ENCODE measurements around the gene GRIK3. TPM values are rescaled to one million over a fixed set of nuclear protein-coding genes. Genes with fewer than 3 reads are reported as not detected.

GRIK3 gene
- total RNA-seq, 5 donors from 2014 or later (not counting 1 experiment from before 2014, with no cell fraction given), result 0.03 TPM; not detected in 4

GRCh38 chr1:36988321-36988720 lies 46.0 kb downstream of the GRIK3 start:
- 62% methylated on average over 6 of the region's 10 CpGs for WGBS (ENCODE audit: insufficient coverage)
- Mint-ChIP-seq H3K27ac (no peak overlapping the region), H3K36me3 (no peaks in the 10 kb centered on the region), H3K4me1 (no peaks in the 10 kb centered on the region), H3K9me3 (no peaks in the 10 kb centered on the region), H3K4me3 (no peak overlapping the region), H3K27me3 (peaks cover 22 to 23% of the 10 kb centered on the region in 2 donors)
- H3K4me1 ChIP-seq (ENCODE audit: control insufficient read depth in 1 of 2, extremely low read depth in 1 of 2, insufficient read depth in 2 of 2, low read length in 2 of 2), result no peaks in the 10 kb centered on the region
- H3K36me3 ChIP-seq (ENCODE audit: control insufficient read depth in 2 of 2, extremely low read depth in 1 of 2, insufficient read depth in 1 of 2, low read length in 1 of 2), result no peaks in the 10 kb centered on the region
- H3K27me3 ChIP-seq (replicated peaks in 1 of 2; ENCODE audit: control insufficient read depth in 2 of 2, extremely low read depth in 1 of 2, insufficient read depth in 2 of 2, low read length in 1 of 2), result peaks cover 0 to 34% of the 10 kb centered on the region in 2 experiments
- no peak for ATAC-seq (replicated peaks in 1 of 4)
- no peaks in the 10 kb centered on the region for H3K9me3 ChIP-seq
- ChIA-PET CTCF (no interaction called here), POLR2A (interaction anchor here in 1 of 2 donors (0.5 kb wide), 1 partner anchor 15 kb away, joined by 5 read pairs; no protein-coding TSS in a partner anchor)
- no peak overlapping the region for H3K4me3 ChIP-seq (ENCODE audit: control insufficient read depth in 1 of 2, extremely low read depth in 1 of 2, low read length in 1 of 2)
- H3K27ac ChIP-seq (ENCODE audit: low read length), result no peak overlapping the region
- DNase-seq, result no peak

GRCh38 chr1:36987276-36987675 lies 47.0 kb downstream of the GRIK3 start:
- no peaks in the 10 kb centered on the region for H3K9me3 Mint-ChIP-seq
- no peak overlapping the region for H3K27ac Mint-ChIP-seq

GRCh38 chr1:36986241-36986985 lies 47.9 kb downstream of the GRIK3 start:
- Histone ChIP-seq H3K9me3 (no peaks in the 10 kb centered on the region), H3K27ac (ENCODE audit: low read length) (no peak overlapping the region), H3K4me1 (ENCODE audit: control insufficient read depth in 1 of 2, extremely low read depth in 1 of 2, insufficient read depth in 2 of 2, low read length in 2 of 2) (no peaks in the 10 kb centered on the region), H3K4me3 (ENCODE audit: control insufficient read depth in 1 of 2, extremely low read depth in 1 of 2, low read length in 1 of 2) (no peak overlapping the region), H3K36me3 (ENCODE audit: control insufficient read depth in 2 of 2, extremely low read depth in 1 of 2, insufficient read depth in 1 of 2, low read length in 1 of 2) (no peaks in the 10 kb centered on the region), H3K27me3 (replicated peaks in 1 of 2; ENCODE audit: control insufficient read depth in 2 of 2, extremely low read depth in 1 of 2, insufficient read depth in 2 of 2, low read length in 1 of 2) (peaks cover 0 to 32% of the 10 kb centered on the region in 2 experiments)
- Mint-ChIP-seq H3K9me3 (no peaks in the 10 kb centered on the region), H3K36me3 (no peaks in the 10 kb centered on the region), H3K27ac (no peak overlapping the region), H3K4me3 (no peak overlapping the region), H3K4me1 (no peaks in the 10 kb centered on the region), H3K27me3 (peaks cover 22 to 32% of the 10 kb centered on the region in 2 donors)
- ATAC-seq (replicated peaks in 1 of 4) (no peak), DNase-seq (no peak)
- POLR2A ChIA-PET, result no interaction called here
- CTCF ChIA-PET, result no interaction called here
- WGBS (ENCODE audit: insufficient coverage), result 57% methylated on average over 4 of the region's 6 CpGs

More at GRCh38 chr1:36987276-36987675, 47.0 kb downstream of the GRIK3 start:
- no peaks in the 10 kb centered on the region for H3K9me3 ChIP-seq
- DNase-seq (no peak), ATAC-seq (replicated peaks in 1 of 4) (no peak)
- no peaks in the 10 kb centered on the region for H3K4me1 Mint-ChIP-seq
- ChIA-PET CTCF (no interaction called here), POLR2A (no interaction called here)
- WGBS (ENCODE audit: insufficient coverage), result 43% methylated on average over 1 of the region's 2 CpGs
- no peaks in the 10 kb centered on the region for H3K36me3 Mint-ChIP-seq
- no peaks in the 10 kb centered on the region for H3K36me3 ChIP-seq (ENCODE audit: control insufficient read depth in 2 of 2, extremely low read depth in 1 of 2, insufficient read depth in 1 of 2, low read length in 1 of 2)
- H3K4me3 ChIP-seq (ENCODE audit: control insufficient read depth in 1 of 2, extremely low read depth in 1 of 2, low read length in 1 of 2), result no peak overlapping the region
- peaks cover 26 to 29% of the 10 kb centered on the region in 2 donors for H3K27me3 Mint-ChIP-seq
- no peaks in the 10 kb centered on the region for H3K4me1 ChIP-seq (ENCODE audit: control insufficient read depth in 1 of 2, extremely low read depth in 1 of 2, insufficient read depth in 2 of 2, low read length in 2 of 2)
- peaks cover 0 to 34% of the 10 kb centered on the region in 2 experiments for H3K27me3 ChIP-seq (replicated peaks in 1 of 2; ENCODE audit: control insufficient read depth in 2 of 2, extremely low read depth in 1 of 2, insufficient read depth in 2 of 2, low read length in 1 of 2)
- no peak overlapping the region for H3K4me3 Mint-ChIP-seq
- H3K27ac ChIP-seq (ENCODE audit: low read length), result no peak overlapping the region

GRCh38 chr1:36984675-36985074 lies 49.6 kb downstream of the GRIK3 start:
- peaks cover 0 to 30% of the 10 kb centered on the region in 2 experiments for H3K27me3 ChIP-seq (replicated peaks in 1 of 2; ENCODE audit: control insufficient read depth in 2 of 2, extremely low read depth in 1 of 2, insufficient read depth in 2 of 2, low read length in 1 of 2)
- H3K9me3 ChIP-seq, result no peaks in the 10 kb centered on the region
- Mint-ChIP-seq H3K4me1 (no peaks in the 10 kb centered on the region), H3K9me3 (no peaks in the 10 kb centered on the region), H3K27ac (no peak overlapping the region), H3K36me3 (no peaks in the 10 kb centered on the region), H3K27me3 (peaks cover 22 to 39% of the 10 kb centered on the region in 2 donors), H3K4me3 (no peak overlapping the region)
- ChIA-PET CTCF (no interaction called here), POLR2A (no interaction called here)
- ATAC-seq (replicated peaks in 1 of 4), result no peak
- H3K27ac ChIP-seq (ENCODE audit: low read length), result no peak overlapping the region
- H3K36me3 ChIP-seq (ENCODE audit: control insufficient read depth in 2 of 2, extremely low read depth in 1 of 2, insufficient read depth in 1 of 2, low read length in 1 of 2), result no peaks in the 10 kb centered on the region
- H3K4me1 ChIP-seq (ENCODE audit: control insufficient read depth in 1 of 2, extremely low read depth in 1 of 2, insufficient read depth in 2 of 2, low read length in 2 of 2), result no peaks in the 10 kb centered on the region
- WGBS (ENCODE audit: insufficient coverage), result 67% methylated on average over 8 of the region's 9 CpGs
- no peak for DNase-seq
- no peak overlapping the region for H3K4me3 ChIP-seq (ENCODE audit: control insufficient read depth in 1 of 2, extremely low read depth in 1 of 2, low read length in 1 of 2)

GRCh38 chr1:36984026-36984425 lies 50.3 kb downstream of the GRIK3 start:
- no peak for DNase-seq
- H3K36me3 Mint-ChIP-seq, result no peaks in the 10 kb centered on the region
- CTCF ChIA-PET, result no interaction called here

GRCh38 chr1:36982709-36983108 lies 51.6 kb downstream of the GRIK3 start:
- DNase-seq, result no peak
- no peaks in the 10 kb centered on the region for H3K36me3 Mint-ChIP-seq
- H3K9me3 Mint-ChIP-seq, result peaks cover 0 to 10% (median 4%) of the 10 kb centered on the region in 3 donors
- Histone ChIP-seq H3K27ac (ENCODE audit: low read length) (no peak overlapping the region), H3K9me3 (no peaks in the 10 kb centered on the region), H3K4me3 (ENCODE audit: control insufficient read depth in 1 of 2, extremely low read depth in 1 of 2, low read length in 1 of 2) (no peak overlapping the region), H3K36me3 (ENCODE audit: control insufficient read depth in 2 of 2, extremely low read depth in 1 of 2, insufficient read depth in 1 of 2, low read length in 1 of 2) (no peaks in the 10 kb centered on the region), H3K27me3 (replicated peaks in 1 of 2; ENCODE audit: control insufficient read depth in 2 of 2, extremely low read depth in 1 of 2, insufficient read depth in 2 of 2, low read length in 1 of 2) (peaks cover 0 to 25% of the 10 kb centered on the region in 2 experiments), H3K4me1 (ENCODE audit: control insufficient read depth in 1 of 2, extremely low read depth in 1 of 2, insufficient read depth in 2 of 2, low read length in 2 of 2) (no peaks in the 10 kb centered on the region)
- H3K27me3 Mint-ChIP-seq, result peaks cover 25 to 37% of the 10 kb centered on the region in 2 donors
- H3K27ac Mint-ChIP-seq, result no peak overlapping the region
- no peak for ATAC-seq (replicated peaks in 1 of 4)
- no peak overlapping the region for H3K4me3 Mint-ChIP-seq
- CTCF ChIA-PET, result no interaction called here
- WGBS (ENCODE audit: insufficient coverage), result 30% methylated on average over 12 of the region's 13 CpGs
- POLR2A ChIA-PET, result no interaction called here
- no peaks in the 10 kb centered on the region for H3K4me1 Mint-ChIP-seq

More at GRCh38 chr1:36984026-36984425, 50.3 kb downstream of the GRIK3 start:
- ATAC-seq (replicated peaks in 1 of 4), result no peak
- Mint-ChIP-seq H3K4me3 (no peak overlapping the region), H3K4me1 (no peaks in the 10 kb centered on the region), H3K27me3 (peaks cover 25 to 39% of the 10 kb centered on the region in 2 donors), H3K9me3 (no peaks in the 10 kb centered on the region), H3K27ac (no peak overlapping the region)
- H3K4me1 ChIP-seq (ENCODE audit: control insufficient read depth in 1 of 2, extremely low read depth in 1 of 2, insufficient read depth in 2 of 2, low read length in 2 of 2), result no peaks in the 10 kb centered on the region
- no peaks in the 10 kb centered on the region for H3K9me3 ChIP-seq
- no peak overlapping the region for H3K4me3 ChIP-seq (ENCODE audit: control insufficient read depth in 1 of 2, extremely low read depth in 1 of 2, low read length in 1 of 2)
- peaks cover 0 to 25% of the 10 kb centered on the region in 2 experiments for H3K27me3 ChIP-seq (replicated peaks in 1 of 2; ENCODE audit: control insufficient read depth in 2 of 2, extremely low read depth in 1 of 2, insufficient read depth in 2 of 2, low read length in 1 of 2)
- H3K27ac ChIP-seq (ENCODE audit: low read length), result no peak overlapping the region
- POLR2A ChIA-PET, result no interaction called here
- no peaks in the 10 kb centered on the region for H3K36me3 ChIP-seq (ENCODE audit: control insufficient read depth in 2 of 2, extremely low read depth in 1 of 2, insufficient read depth in 1 of 2, low read length in 1 of 2)
- WGBS (ENCODE audit: insufficient coverage), result 84% methylated on average over 6 of the region's 6 CpGs

All from T-cell (primary cell).